HUES48 (cell line): ENCODE data around the gene TOLLIP.
"Not testable (repeated sequence)": the region's sequence is repeated elsewhere in the genome, so short reads cannot be mapped to it uniquely, and the experiment has no call there.

Experiments used
- H3K27ac ChIP-seq: one replicate; pipeline ENCODE4 v1.7.0; 2013; ENCODE audit warnings: low read depth, low read length, inconsistent platforms
- H3K27me3 ChIP-seq: 2 replicates; pipeline ENCODE4 v1.6.1; 2013; ENCODE audit warnings: mild to moderate bottlenecking, low read length; ENCODE audit not compliant: control insufficient read depth, insufficient read depth
- H3K36me3 ChIP-seq: 2 replicates; pipeline ENCODE4 v1.6.1; 2013; ENCODE audit warnings: low read length; ENCODE audit not compliant: control insufficient read depth, insufficient read depth
- H3K4me1 ChIP-seq: 2 replicates; pipeline ENCODE4 v1.6.1; 2013; ENCODE audit warnings: mild to moderate bottlenecking, low read length; ENCODE audit not compliant: control insufficient read depth, insufficient read depth
- H3K4me3 ChIP-seq: 2 replicates; pipeline ENCODE4 v1.5.1; 2013; ENCODE audit warnings: mild to moderate bottlenecking, low read depth, low read length
- H3K9ac ChIP-seq: 2 replicates; pipeline ENCODE4 v1.6.1; 2013; ENCODE audit warnings: mild to moderate bottlenecking, low read depth, low read length, moderate library complexity
- H3K9me3 ChIP-seq: 2 replicates; pipeline ENCODE4 v1.6.1; 2013; ENCODE audit warnings: low read length; ENCODE audit not compliant: control insufficient read depth, insufficient read depth

The TOLLIP gene

GRCh38 chr11:1253103-1253485, 56.3 kb downstream of the TOLLIP start:
- H3K27me3 ChIP-seq = no peaks in the 10 kb centered on the region
- H3K4me1 ChIP-seq = no peaks in the 10 kb centered on the region
- no peaks in the 10 kb centered on the region for H3K36me3 ChIP-seq
- H3K9me3 ChIP-seq = peaks cover 19% of the 10 kb centered on the region
- no peak overlapping the region for H3K4me3 ChIP-seq
- no peak overlapping the region for H3K27ac ChIP-seq
- no peak overlapping the region for H3K9ac ChIP-seq

GRCh38 chr11:1252371-1253102, 56.9 kb downstream of the TOLLIP start:
- Histone ChIP-seq H3K4me1 (no peaks in the 10 kb centered on the region), H3K27me3 (no peaks in the 10 kb centered on the region), H3K4me3 (no peak overlapping the region), H3K9ac (no peak overlapping the region), H3K36me3 (no peaks in the 10 kb centered on the region), H3K27ac (no peak overlapping the region), H3K9me3 (peaks cover 19% of the 10 kb centered on the region)

- Histone ChIP-seq H3K4me3 (no peak overlapping the region), H3K4me1 (no peaks in the 10 kb centered on the region), H3K27ac (no peak overlapping the region), H3K9ac (no peak overlapping the region), H3K36me3 (no peaks in the 10 kb centered on the region), H3K27me3 (no peaks in the 10 kb centered on the region), H3K9me3 (peaks cover 19% of the 10 kb centered on the region)
These were observed 58.1 kb downstream of the TOLLIP start for GRCh38 chr11:1251236-1251770.

GRCh38 chr11:1250411-1250810, 59.0 kb downstream of the TOLLIP start:
- not testable (repeated sequence) for H3K9ac ChIP-seq, H3K27ac ChIP-seq, H3K27me3 ChIP-seq, H3K36me3 ChIP-seq, H3K4me1 ChIP-seq, H3K4me3 ChIP-seq
- H3K9me3 ChIP-seq = peaks cover 19% of the 10 kb centered on the region

GRCh38 chr11:1248951-1249350, 60.5 kb downstream of the TOLLIP start:
- H3K9me3 ChIP-seq = peaks cover 19% of the 10 kb centered on the region
- not testable (repeated sequence) for H3K4me1 ChIP-seq, H3K4me3 ChIP-seq, H3K27me3 ChIP-seq, H3K9ac ChIP-seq, H3K27ac ChIP-seq, H3K36me3 ChIP-seq

- H3K36me3 ChIP-seq, H3K4me3 ChIP-seq, H3K27me3 ChIP-seq, H3K9ac ChIP-seq, H3K4me1 ChIP-seq, H3K27ac ChIP-seq: not testable (repeated sequence)
- H3K9me3 ChIP-seq = peaks cover 14% of the 10 kb centered on the region
These were observed 62.4 kb downstream of the TOLLIP start for GRCh38 chr11:1247026-1247425.

- not testable (repeated sequence) for H3K9ac ChIP-seq, H3K27ac ChIP-seq, H3K4me1 ChIP-seq, H3K9me3 ChIP-seq, H3K27me3 ChIP-seq, H3K36me3 ChIP-seq, H3K4me3 ChIP-seq
These were observed 63.1 kb downstream of the TOLLIP start for GRCh38 chr11:1246301-1246700.

- H3K36me3 ChIP-seq, H3K27ac ChIP-seq, H3K4me3 ChIP-seq, H3K9me3 ChIP-seq, H3K27me3 ChIP-seq, H3K4me1 ChIP-seq, H3K9ac ChIP-seq: not testable (repeated sequence)
These were observed 63.7 kb downstream of the TOLLIP start for GRCh38 chr11:1245717-1246116.

- H3K9me3 ChIP-seq, H3K36me3 ChIP-seq: not testable (repeated sequence)
These were observed 64.9 kb downstream of the TOLLIP start for GRCh38 chr11:1244557-1244956.

GRCh38 chr11:1243521-1243920, 65.9 kb downstream of the TOLLIP start:
- not testable (repeated sequence) for H3K4me3 ChIP-seq, H3K36me3 ChIP-seq, H3K9me3 ChIP-seq, H3K27me3 ChIP-seq, H3K4me1 ChIP-seq, H3K9ac ChIP-seq, H3K27ac ChIP-seq

More at GRCh38 chr11:1244557-1244956, 64.9 kb downstream of the TOLLIP start:
- not testable (repeated sequence) for H3K4me1 ChIP-seq, H3K27ac ChIP-seq, H3K27me3 ChIP-seq, H3K4me3 ChIP-seq, H3K9ac ChIP-seq

GRCh38 chr11:1242751-1243150, 66.7 kb downstream of the TOLLIP start:
- not testable (repeated sequence) for H3K27ac ChIP-seq, H3K27me3 ChIP-seq, H3K4me3 ChIP-seq, H3K9ac ChIP-seq, H3K9me3 ChIP-seq, H3K36me3 ChIP-seq, H3K4me1 ChIP-seq
